Activated naive CD4-positive, alpha-beta T cell treated with anti-CD3 and anti-CD28 coated beads for 36 hours (primary cell): ENCODE results near the gene SLC7A8. TPM values are rescaled to one million over a fixed set of nuclear protein-coding genes. Genes with fewer than 3 reads are reported as not detected.

Source experiments
- CTCF ChIA-PET: fragments of 350-600 bp; sonication (Branson Sonifier 250); formaldehyde crosslinking; loops from one replicate; lab custom pipeline; 2021; ENCODE audit warnings: antibody characterized with exemption; lab: Charles Lee
- DNase-seq: peaks from one replicate; pipeline ENCODE4 v3.0.0-alpha.2; 2020
- H3K27ac Mint-ChIP-seq: one replicate; pipeline ENCODE4 v1.8.0; 2021; ENCODE audit warnings: mild to moderate bottlenecking, mixed read lengths
- H3K27me3 Mint-ChIP-seq: one replicate; pipeline ENCODE4 v1.8.0; 2021; ENCODE audit warnings: low read depth, mixed read lengths
- H3K36me3 Mint-ChIP-seq: one replicate; pipeline ENCODE4 v1.8.0; 2021; ENCODE audit warnings: low read depth, mixed read lengths
- H3K4me1 Mint-ChIP-seq: one replicate; pipeline ENCODE4 v1.8.0; 2021; ENCODE audit warnings: low read depth, mixed read lengths
- H3K4me3 Mint-ChIP-seq: one replicate; pipeline ENCODE4 v1.8.0; 2021; ENCODE audit warnings: mild to moderate bottlenecking, moderate library complexity, mixed read lengths
- H3K9me3 Mint-ChIP-seq: one replicate; pipeline ENCODE4 v1.8.0; 2021; ENCODE audit warnings: mixed read lengths
- intact Hi-C: fragments of 100-400 bp; cut with micrococcal nuclease; formaldehyde crosslinking; loops from one replicate; pipeline ENCODE4 v1.15.1; 2023
- total RNA-seq, 2 experiments: library from RNA; stranded (reverse); gene quantifications; one replicate each; pipeline ENCODE4 v1.2.3, GENCODE V29; 2021

Gene SLC7A8
- total RNA-seq, 2 experiments from 2014 or later = 0.79 to 1.1 TPM

DNA sequence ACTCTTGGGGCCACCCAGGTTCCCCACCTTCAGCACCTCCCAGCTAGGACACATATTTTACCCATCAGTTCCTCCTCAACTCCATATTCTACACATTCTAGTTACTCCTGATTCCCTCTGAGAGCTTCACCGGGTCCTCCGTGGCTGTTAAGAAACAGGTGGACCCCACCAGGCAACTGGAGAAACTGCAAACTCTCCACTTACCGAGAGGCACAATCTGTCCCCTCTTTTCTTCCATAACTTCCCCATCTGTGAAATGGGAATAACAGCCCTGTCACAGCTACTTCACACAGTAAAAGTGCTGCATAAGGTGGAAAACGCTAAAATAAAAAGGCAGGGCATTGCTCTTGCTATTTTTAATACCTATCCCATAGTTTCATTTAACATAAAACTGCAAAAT lies 1.5 kb downstream of the SLC7A8 start:
- H3K4me1 Mint-ChIP-seq = peaks cover 4% of the 10 kb centered on the region
- H3K27ac Mint-ChIP-seq = no peak overlapping the region
- CTCF ChIA-PET = interaction anchor here (0.5 to 10.4 kb wide), 6 partner anchors 17 to 199 kb away, joined by 3 to 298 read pairs (median 3); partner anchors contain the start of gene CEBPE
- no peak overlapping the region for H3K4me3 Mint-ChIP-seq
- no peak for DNase-seq
- H3K9me3 Mint-ChIP-seq = no peaks in the 10 kb centered on the region
- intact Hi-C loops = no loop called here
- peaks cover 11% of the 10 kb centered on the region for H3K27me3 Mint-ChIP-seq
- no peaks in the 10 kb centered on the region for H3K36me3 Mint-ChIP-seq

- H3K4me3 Mint-ChIP-seq = no peak overlapping the region
- H3K4me1 Mint-ChIP-seq = peaks cover 4% of the 10 kb centered on the region
- CTCF ChIA-PET = interaction anchor here (0.5 to 10.4 kb wide), 5 partner anchors 16 to 195 kb away, joined by 3 to 298 read pairs (median 3); partner anchors contain the start of gene CEBPE
- H3K27ac Mint-ChIP-seq = no peak overlapping the region
- peaks cover 11% of the 10 kb centered on the region for H3K27me3 Mint-ChIP-seq
- no peaks in the 10 kb centered on the region for H3K36me3 Mint-ChIP-seq
- DNase-seq = no peak
- intact Hi-C loops = no loop called here
- H3K9me3 Mint-ChIP-seq = no peaks in the 10 kb centered on the region
Measured at GRCh38 chr14:23181453-23181852, 2.0 kb downstream of the SLC7A8 start.

- H3K9me3 Mint-ChIP-seq = no peaks in the 10 kb centered on the region
Measured at GRCh38 chr14:23177181-23177580, 6.3 kb downstream of the SLC7A8 start.

DNA sequence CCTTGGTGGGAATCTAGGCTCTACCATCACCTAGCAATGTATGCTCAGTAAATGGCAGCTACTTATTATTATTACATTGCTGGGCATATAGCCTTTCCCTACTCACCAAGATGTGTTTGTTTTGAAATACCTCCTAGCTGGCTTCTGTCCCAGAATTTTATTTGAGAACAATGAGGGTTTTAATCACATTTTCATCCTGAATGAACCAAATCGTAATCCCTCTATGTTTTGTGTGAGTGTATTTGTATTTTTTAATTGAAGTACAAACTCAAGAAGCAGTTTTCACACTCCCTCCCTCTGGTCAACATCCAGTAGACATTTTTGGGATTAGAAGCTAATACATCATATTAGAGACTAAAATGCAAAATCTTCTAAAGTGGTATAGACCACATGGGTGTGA lies 7.6 kb downstream of the SLC7A8 start:
- Mint-ChIP-seq H3K27me3 (peaks cover 8% of the 10 kb centered on the region), H3K27ac (no peak overlapping the region), H3K36me3 (no peaks in the 10 kb centered on the region), H3K9me3 (no peaks in the 10 kb centered on the region), H3K4me3 (no peak overlapping the region), H3K4me1 (peaks cover 26% of the 10 kb centered on the region)
- CTCF ChIA-PET = interaction anchor here (1.1 to 5.9 kb wide), 3 partner anchors 12 to 119 kb away, joined by 4 to 37 read pairs (median 33); partner anchors contain the start of gene CEBPE
- DNase-seq = no peak
- intact Hi-C loops = no loop called here

More at GRCh38 chr14:23177181-23177580, 6.3 kb downstream of the SLC7A8 start:
- Mint-ChIP-seq H3K4me3 (no peak overlapping the region), H3K36me3 (no peaks in the 10 kb centered on the region), H3K27ac (no peak overlapping the region), H3K4me1 (peaks cover 22% of the 10 kb centered on the region), H3K27me3 (peaks cover 11% of the 10 kb centered on the region)
- DNase-seq = no peak
- intact Hi-C loops = no loop called here
- CTCF ChIA-PET = interaction anchor here (1.1 to 5.9 kb wide), 6 partner anchors 11 to 118 kb away, joined by 3 to 37 read pairs (median 4); partner anchors contain the start of gene CEBPE

DNA sequence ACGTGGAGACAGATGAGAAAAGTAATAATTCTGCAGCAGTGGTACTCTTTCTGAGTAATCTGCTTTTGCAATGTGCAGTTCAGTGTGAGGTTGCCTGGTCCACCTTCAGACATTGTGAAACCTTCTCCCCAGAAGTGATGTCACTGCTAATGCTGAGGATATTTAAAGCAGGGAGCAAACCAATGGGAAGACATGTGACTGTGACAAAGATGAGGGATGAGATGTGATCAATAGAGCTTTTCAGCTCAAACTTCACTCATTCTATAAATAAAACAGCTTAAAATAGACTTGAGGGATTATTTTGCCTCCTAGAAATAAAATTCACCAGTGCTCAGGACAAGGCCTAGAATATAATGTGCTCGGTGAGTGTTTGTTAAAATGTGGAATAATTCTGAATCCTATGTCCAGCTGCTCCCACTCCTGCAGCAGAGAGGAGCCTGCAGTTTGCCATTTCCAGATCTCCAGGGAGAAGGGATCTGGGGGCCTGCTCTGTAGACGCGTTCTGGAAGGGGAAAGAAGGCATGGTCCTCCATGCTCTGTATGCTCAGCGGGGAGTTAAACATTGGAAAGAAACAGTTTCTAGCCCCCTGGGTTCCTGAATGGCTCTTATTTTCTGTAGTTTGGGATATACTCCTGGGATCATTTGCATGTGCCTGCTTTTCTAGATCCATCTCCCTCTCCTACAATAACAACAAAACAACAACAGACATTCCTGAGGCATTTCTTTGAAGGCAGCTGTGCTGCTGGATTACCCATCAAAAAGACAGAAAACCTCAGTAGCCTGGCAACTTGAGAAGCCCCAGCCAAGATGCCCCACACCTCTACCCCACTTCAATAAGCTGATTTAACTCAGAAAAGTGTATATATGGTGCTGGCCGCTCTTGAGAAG lies 8.9 kb downstream of the SLC7A8 start:
- H3K36me3 Mint-ChIP-seq = no peaks in the 10 kb centered on the region
- peaks cover 31% of the 10 kb centered on the region for H3K4me1 Mint-ChIP-seq
- H3K4me3 Mint-ChIP-seq = no peak overlapping the region
- intact Hi-C loops = no loop called here
- CTCF ChIA-PET = interaction anchor here (0.9 to 5.9 kb wide), 5 partner anchors 12 to 54 kb away, joined by 3 to 37 read pairs (median 21); partner anchors contain the start of gene CEBPE
- H3K27me3 Mint-ChIP-seq = peaks cover 4% of the 10 kb centered on the region
- no peak overlapping the region for H3K27ac Mint-ChIP-seq
- no peaks in the 10 kb centered on the region for H3K9me3 Mint-ChIP-seq
- DNase-seq = no peak

DNA sequence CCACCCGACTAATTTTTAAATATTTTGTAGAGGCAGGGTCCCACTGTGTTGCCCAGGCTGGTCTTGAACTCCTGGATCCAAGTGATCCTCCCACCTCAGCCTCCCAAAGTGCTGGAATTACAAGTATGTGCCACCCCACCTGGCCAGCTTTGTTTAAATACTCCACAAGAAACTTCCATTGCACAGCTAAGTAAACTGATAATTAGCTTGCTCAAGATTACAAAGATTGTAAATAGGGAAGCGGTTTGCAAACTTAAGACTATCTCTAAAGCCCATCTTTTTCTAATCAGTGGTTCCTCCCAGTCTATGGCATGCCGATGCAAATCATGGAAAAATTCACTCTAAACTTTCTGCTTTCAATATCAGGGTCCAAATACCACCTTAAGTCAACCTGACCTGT lies 9.7 kb downstream of the SLC7A8 start:
- CTCF ChIA-PET = interaction anchor here (1.3 to 4.2 kb wide), 3 partner anchors 13 to 105 kb away, joined by 5 to 21 read pairs (median 10); no protein-coding TSS in a partner anchor
- Mint-ChIP-seq H3K27me3 (no peaks in the 10 kb centered on the region), H3K4me3 (no peak overlapping the region), H3K9me3 (no peaks in the 10 kb centered on the region), H3K27ac (no peak overlapping the region), H3K4me1 (peaks cover 27% of the 10 kb centered on the region), H3K36me3 (no peaks in the 10 kb centered on the region)
- DNase-seq = no peak
- intact Hi-C loops = no loop called here

- intact Hi-C loops = no loop called here
- H3K4me1 Mint-ChIP-seq = peaks cover 27% of the 10 kb centered on the region
Measured at GRCh38 chr14:23173031-23173430, 10.4 kb downstream of the SLC7A8 start.

GRCh38 chr14:23172574-23172973 lies 10.9 kb downstream of the SLC7A8 start:
- Mint-ChIP-seq H3K9me3 (no peaks in the 10 kb centered on the region), H3K4me3 (no peak overlapping the region), H3K27me3 (no peaks in the 10 kb centered on the region), H3K4me1 (peaks cover 27% of the 10 kb centered on the region), H3K27ac (no peak overlapping the region), H3K36me3 (no peaks in the 10 kb centered on the region)
- CTCF ChIA-PET = interaction anchor here (0.7 to 4.2 kb wide), 8 partner anchors 10 to 104 kb away, joined by 3 to 21 read pairs (median 5); no protein-coding TSS in a partner anchor
- DNase-seq = no peak
- intact Hi-C loops = no loop called here

More at GRCh38 chr14:23173031-23173430, 10.4 kb downstream of the SLC7A8 start:
- CTCF ChIA-PET = interaction anchor here (0.6 to 4.2 kb wide), 8 partner anchors 10 to 289 kb away, joined by 4 to 21 read pairs (median 5); no protein-coding TSS in a partner anchor
- Mint-ChIP-seq H3K4me3 (no peak overlapping the region), H3K27ac (no peak overlapping the region), H3K36me3 (no peaks in the 10 kb centered on the region), H3K9me3 (no peaks in the 10 kb centered on the region), H3K27me3 (no peaks in the 10 kb centered on the region)
- DNase-seq = no peak

DNA sequence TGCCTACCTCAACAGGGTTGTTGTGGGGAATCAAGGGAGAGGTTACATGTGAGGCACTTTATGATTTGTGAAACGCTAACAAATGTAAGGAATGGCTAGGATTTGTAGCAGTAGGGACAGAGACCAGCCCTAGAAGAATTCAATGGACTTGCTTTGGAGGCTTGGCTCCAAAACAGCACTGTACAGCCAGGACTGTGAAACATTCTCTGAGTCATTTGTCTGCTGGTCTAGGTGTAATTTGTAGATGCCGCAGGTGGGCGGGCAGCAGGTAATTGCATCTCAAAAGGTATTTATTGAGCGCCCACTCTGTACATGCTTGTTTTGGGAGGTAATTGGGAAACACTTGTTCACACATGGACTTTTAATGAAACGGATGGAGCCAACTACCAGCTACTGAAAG lies 11.4 kb downstream of the SLC7A8 start:
- CTCF ChIA-PET = interaction anchor here (0.7 to 4.2 kb wide), 7 partner anchors 9 to 71 kb away, joined by 3 to 21 read pairs (median 5); no protein-coding TSS in a partner anchor
- Mint-ChIP-seq H3K27ac (no peak overlapping the region), H3K4me3 (no peak overlapping the region), H3K4me1 (peaks cover 27% of the 10 kb centered on the region), H3K36me3 (no peaks in the 10 kb centered on the region), H3K9me3 (no peaks in the 10 kb centered on the region), H3K27me3 (no peaks in the 10 kb centered on the region)
- DNase-seq = no peak
- intact Hi-C loops = no loop called here

- Mint-ChIP-seq H3K27ac (no peak overlapping the region), H3K4me3 (no peak overlapping the region), H3K36me3 (no peaks in the 10 kb centered on the region), H3K9me3 (no peaks in the 10 kb centered on the region), H3K4me1 (peaks cover 27% of the 10 kb centered on the region), H3K27me3 (no peaks in the 10 kb centered on the region)
- CTCF ChIA-PET = interaction anchor here (0.6 to 4.2 kb wide), 4 partner anchors 15 to 124 kb away, joined by 3 to 21 read pairs (median 4); no protein-coding TSS in a partner anchor
- DNase-seq = no peak
- intact Hi-C loops = no loop called here
Measured at GRCh38 chr14:23171222-23171975, 12.1 kb downstream of the SLC7A8 start.

DNA sequence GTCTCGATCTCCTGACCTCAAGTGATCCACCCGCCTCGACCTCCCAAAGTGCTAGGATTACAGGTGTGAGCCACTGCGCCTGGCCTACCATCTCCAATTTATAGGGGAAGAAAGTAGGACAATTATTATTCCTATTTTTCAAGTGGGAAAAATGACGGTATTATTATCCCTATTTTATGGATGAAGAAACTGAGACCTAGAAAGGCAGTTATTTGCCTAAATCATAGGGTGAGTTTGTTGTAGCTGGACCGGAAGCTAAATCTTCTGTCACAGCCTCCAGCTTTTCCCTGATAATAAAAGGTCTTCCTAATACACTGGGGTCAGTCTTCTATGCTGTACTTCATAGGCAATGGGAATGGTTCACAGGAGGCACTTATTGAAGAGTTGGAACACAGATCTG lies 13.8 kb downstream of the SLC7A8 start:
- no peaks in the 10 kb centered on the region for H3K36me3 Mint-ChIP-seq
- peaks cover 27% of the 10 kb centered on the region for H3K4me1 Mint-ChIP-seq
- H3K4me3 Mint-ChIP-seq = no peak overlapping the region
- H3K27ac Mint-ChIP-seq = no peak overlapping the region
- intact Hi-C loops = no loop called here
- no peaks in the 10 kb centered on the region for H3K27me3 Mint-ChIP-seq
- CTCF ChIA-PET = interaction anchor here (0.5 to 1.5 kb wide), 3 partner anchors 17 to 367 kb away, joined by 3 to 5 read pairs (median 4); no protein-coding TSS in a partner anchor
- H3K9me3 Mint-ChIP-seq = no peaks in the 10 kb centered on the region
- no peak for DNase-seq
